ENCODE data around the gene STK10.

- TF ChIP-seq CTCF (IDR thresholded peaks at IDR 0.05; ENCODE audit: low read depth, low read length, poor library complexity, severe bottlenecking): no peak
- no peak for TF ChIP-seq EZH2phosphoT487 (IDR thresholded peaks at IDR 0.05; ENCODE audit: borderline replicate concordance, low read length)
Observed at GRCh38 chr5:172169216-172169615, 18.8 kb downstream of the STK10 start.

All from DOHH2 (cell line).